ENCODE results near the gene MIF.
"Not testable (repeated sequence)": the region's sequence is repeated elsewhere in the genome, so short reads cannot be mapped to it uniquely, and the experiment has no call there.

Gene MIF

DNA sequence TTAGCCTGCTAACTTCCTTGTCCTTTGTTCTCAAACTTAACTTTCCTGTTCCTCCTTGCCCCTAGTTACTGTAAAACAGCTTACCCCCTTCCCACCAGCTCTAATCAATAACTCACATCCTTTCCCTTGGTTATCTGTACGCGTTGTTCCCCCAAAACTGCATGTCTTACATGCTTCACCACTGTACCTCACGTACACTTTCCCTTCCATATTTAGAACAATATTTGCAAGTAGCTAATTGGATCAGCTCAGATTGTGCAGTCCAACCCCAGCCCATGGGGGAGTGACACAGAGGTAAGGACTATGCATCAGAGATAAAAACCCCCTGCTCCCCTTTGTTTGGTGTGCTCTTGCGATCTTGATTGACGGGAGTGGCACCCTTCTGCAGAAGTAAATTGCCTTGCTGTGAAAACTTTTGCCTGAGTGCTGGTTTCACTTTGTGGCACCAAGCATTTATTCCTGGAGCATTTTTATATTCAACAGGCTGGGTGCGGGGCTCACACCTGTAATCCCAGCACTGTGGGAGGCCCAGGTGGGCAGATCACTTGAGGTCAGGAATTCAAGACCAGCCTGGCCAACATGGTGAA lies 30.9 kb downstream of the MIF start:
- TF ChIP-seq, protein P1, sequence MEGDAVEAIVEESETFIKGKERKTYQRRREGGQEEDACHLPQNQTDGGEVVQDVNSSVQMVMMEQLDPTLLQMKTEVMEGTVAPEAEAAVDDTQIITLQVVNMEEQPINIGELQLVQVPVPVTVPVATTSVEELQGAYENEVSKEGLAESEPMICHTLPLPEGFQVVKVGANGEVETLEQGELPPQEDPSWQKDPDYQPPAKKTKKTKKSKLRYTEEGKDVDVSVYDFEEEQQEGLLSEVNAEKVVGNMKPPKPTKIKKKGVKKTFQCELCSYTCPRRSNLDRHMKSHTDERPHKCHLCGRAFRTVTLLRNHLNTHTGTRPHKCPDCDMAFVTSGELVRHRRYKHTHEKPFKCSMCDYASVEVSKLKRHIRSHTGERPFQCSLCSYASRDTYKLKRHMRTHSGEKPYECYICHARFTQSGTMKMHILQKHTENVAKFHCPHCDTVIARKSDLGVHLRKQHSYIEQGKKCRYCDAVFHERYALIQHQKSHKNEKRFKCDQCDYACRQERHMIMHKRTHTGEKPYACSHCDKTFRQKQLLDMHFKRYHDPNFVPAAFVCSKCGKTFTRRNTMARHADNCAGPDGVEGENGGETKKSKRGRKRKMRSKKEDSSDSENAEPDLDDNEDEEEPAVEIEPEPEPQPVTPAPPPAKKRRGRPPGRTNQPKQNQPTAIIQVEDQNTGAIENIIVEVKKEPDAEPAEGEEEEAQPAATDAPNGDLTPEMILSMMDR (IDR thresholded peaks at IDR 0.05; ENCODE audit: insufficient read depth, low read depth, low read length, missing control alignments): no peak
- H3K4me3 ChIP-seq (ENCODE audit: low read depth, low read length): no peak overlapping the region
- DNase-seq (ENCODE audit: low read depth): no peak

- DNase-seq (ENCODE audit: low read depth): no peak
- H3K4me3 ChIP-seq (ENCODE audit: low read depth, low read length): no peak overlapping the region
- TF ChIP-seq, protein P1 (IDR thresholded peaks at IDR 0.05; ENCODE audit: insufficient read depth, low read depth, low read length, missing control alignments): no peak
Observed at GRCh38 chr22:23926561-23926960, 32.4 kb downstream of the MIF start.

GRCh38 chr22:23938328-23939016 lies 44.3 kb downstream of the MIF start:
- no peak for DNase-seq (ENCODE audit: low read depth)
- TF ChIP-seq, protein P1 (IDR thresholded peaks at IDR 0.05; ENCODE audit: insufficient read depth, low read depth, low read length, missing control alignments): no peak
- H3K4me3 ChIP-seq (ENCODE audit: low read depth, low read length): no peak overlapping the region

DNA sequence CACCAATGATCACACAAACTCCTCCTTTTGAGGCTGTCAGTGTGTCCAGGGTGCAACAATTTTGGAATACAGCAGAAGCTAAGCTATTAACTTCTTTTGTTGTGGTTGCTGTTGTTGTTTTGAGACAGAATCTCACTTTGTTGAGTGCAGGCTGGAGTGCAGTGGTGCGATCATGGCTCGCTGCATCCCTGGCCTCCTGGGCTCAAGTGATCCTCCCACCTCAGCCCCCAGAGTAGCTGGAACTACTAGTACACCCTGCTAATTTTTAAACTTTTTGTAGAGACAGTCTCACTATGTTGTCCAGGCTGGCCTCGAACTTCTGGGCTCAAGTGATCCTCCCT lies 44.8 kb downstream of the MIF start:
- no peak overlapping the region for H3K4me3 ChIP-seq (ENCODE audit: low read depth, low read length)
- DNase-seq (ENCODE audit: low read depth): no peak
- TF ChIP-seq, protein P1 (IDR thresholded peaks at IDR 0.05; ENCODE audit: insufficient read depth, low read depth, low read length, missing control alignments): no peak

DNA sequence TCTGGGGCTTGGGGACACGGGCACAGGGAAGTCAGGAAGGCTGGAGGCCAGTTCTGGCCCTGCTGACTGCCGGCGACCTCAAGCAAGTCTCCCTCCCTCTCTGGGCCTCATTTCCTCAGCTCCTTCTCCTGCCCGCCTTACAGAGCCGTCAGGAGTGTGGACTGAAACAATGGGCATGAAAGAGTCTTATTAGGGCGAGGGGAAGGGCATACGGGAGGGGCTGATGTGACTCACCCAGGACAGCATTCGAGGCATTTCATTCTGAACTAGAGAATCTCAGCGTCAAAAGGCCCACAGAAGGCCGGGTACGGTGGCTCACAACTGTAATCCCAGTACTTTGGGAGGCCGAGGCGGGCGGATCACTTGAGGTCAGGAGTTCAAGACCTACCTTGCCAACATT lies 46.0 kb downstream of the MIF start:
- not testable (repeated sequence) for DNase-seq (ENCODE audit: low read depth); H3K4me3 ChIP-seq (ENCODE audit: low read depth, low read length)
